ENCODE results near the gene EDC4. TPM values are rescaled to one million over a fixed set of nuclear protein-coding genes. Genes with fewer than 3 reads are reported as not detected.

Gene EDC4
- total and polyA plus RNA-seq, 2 experiments from 2014 or later: 46.3 to 59.0 TPM

- H3K4me3 ChIP-seq: no peak overlapping the region
- no peak for DNase-seq (ENCODE audit: low spot score)
- H4K20me1 ChIP-seq (ENCODE audit: insufficient read depth, poor library complexity, severe bottlenecking): peaks cover 29% of the 10 kb centered on the region
- no peak overlapping the region for H3K4me2 ChIP-seq
- H3K36me3 ChIP-seq (replicated peaks; ENCODE audit: insufficient read depth, low read depth): no peaks in the 10 kb centered on the region
- H3K27me3 ChIP-seq: no peaks in the 10 kb centered on the region
- no peak overlapping the region for H2AFZ ChIP-seq
- no peaks in the 10 kb centered on the region for H3K9me3 ChIP-seq (ENCODE audit: low read depth)
- H3K27ac ChIP-seq: peak overlapping the region; percentile 55
- H3K4me1 ChIP-seq (ENCODE audit: insufficient read depth): peaks cover 4% of the 10 kb centered on the region
- WGBS (ENCODE audit: low lambda C conversion rate, missing lambda C conversion rate): 93% methylated on average over 6 of the region's 6 CpGs
- H3K79me2 ChIP-seq: peaks cover 56% of the 10 kb centered on the region
- H3K9me2 ChIP-seq (replicated peaks; ENCODE audit: insufficient read depth): no peaks in the 10 kb centered on the region
- TF ChIP-seq CTCF (IDR thresholded peaks at IDR 0.05; ENCODE audit: poor library complexity): no peak
- TF ChIP-seq EZH2 (IDR thresholded peaks at IDR 0.05; ENCODE audit: borderline replicate concordance): no peak
- TF ChIP-seq EZH2phosphoT487 (IDR thresholded peaks at IDR 0.05; ENCODE audit: low read depth, severe bottlenecking, unreplicated experiment): no peak
These were observed 44.4 kb downstream of the EDC4 start for GRCh38 chr16:67917140-67917851.

GRCh38 chr16:67917852-67918236, 45.0 kb downstream of the EDC4 start:
- H3K36me3 ChIP-seq (replicated peaks; ENCODE audit: insufficient read depth, low read depth): no peaks in the 10 kb centered on the region

GRCh38 chr16:67919622-67920221, 46.9 kb downstream of the EDC4 start:
- H3K4me1 ChIP-seq (ENCODE audit: insufficient read depth): peaks cover 4% of the 10 kb centered on the region
- DNase-seq (ENCODE audit: low spot score): no peak
- H3K27me3 ChIP-seq: no peaks in the 10 kb centered on the region
- H3K9me3 ChIP-seq (ENCODE audit: low read depth): no peaks in the 10 kb centered on the region
- H3K9me2 ChIP-seq (replicated peaks; ENCODE audit: insufficient read depth): no peaks in the 10 kb centered on the region
- TF ChIP-seq CTCF (IDR thresholded peaks at IDR 0.05; ENCODE audit: poor library complexity) (no peak), EZH2 (IDR thresholded peaks at IDR 0.05; ENCODE audit: borderline replicate concordance) (no peak), EZH2phosphoT487 (IDR thresholded peaks at IDR 0.05; ENCODE audit: low read depth, severe bottlenecking, unreplicated experiment) (no peak)
- no peak overlapping the region for H3K4me3 ChIP-seq
- H3K4me2 ChIP-seq: no peak overlapping the region
- 97% methylated on average over 6 of the region's 6 CpGs for WGBS (ENCODE audit: low lambda C conversion rate, missing lambda C conversion rate)
- peaks cover 38% of the 10 kb centered on the region for H4K20me1 ChIP-seq (ENCODE audit: insufficient read depth, poor library complexity, severe bottlenecking)
- H2AFZ ChIP-seq: no peak overlapping the region
- H3K27ac ChIP-seq: no peak overlapping the region
- H3K79me2 ChIP-seq: peaks cover 54% of the 10 kb centered on the region
- H3K36me3 ChIP-seq (replicated peaks; ENCODE audit: insufficient read depth, low read depth): no peaks in the 10 kb centered on the region

More at GRCh38 chr16:67917852-67918236, 45.0 kb downstream of the EDC4 start:
- Histone ChIP-seq H3K4me3 (no peak overlapping the region), H3K4me1 (ENCODE audit: insufficient read depth) (peaks cover 4% of the 10 kb centered on the region), H3K27ac (peak overlapping the region; percentile 55), H2AFZ (no peak overlapping the region), H3K79me2 (peaks cover 56% of the 10 kb centered on the region), H3K4me2 (no peak overlapping the region), H3K9me2 (replicated peaks; ENCODE audit: insufficient read depth) (no peaks in the 10 kb centered on the region), H3K27me3 (no peaks in the 10 kb centered on the region), H3K9me3 (ENCODE audit: low read depth) (no peaks in the 10 kb centered on the region), H4K20me1 (ENCODE audit: insufficient read depth, poor library complexity, severe bottlenecking) (peaks cover 32% of the 10 kb centered on the region)
- WGBS (ENCODE audit: low lambda C conversion rate, missing lambda C conversion rate): 82% methylated on average over 4 of the region's 4 CpGs
- peak; percentile 77 for DNase-seq (ENCODE audit: low spot score)
- TF ChIP-seq CTCF (IDR thresholded peaks at IDR 0.05; ENCODE audit: poor library complexity) (no peak), EZH2 (IDR thresholded peaks at IDR 0.05; ENCODE audit: borderline replicate concordance) (no peak)

Measured in hepatocyte (in vitro differentiated cells).